ENCODE measurements around the gene COL12A1. TPM values are rescaled to one million over a fixed set of nuclear protein-coding genes. Genes with fewer than 3 reads are reported as not detected.

The COL12A1 gene
- total and polyA plus RNA-seq, 4 donors: 11.8 to 214 (median 97.0) TPM

DNA sequence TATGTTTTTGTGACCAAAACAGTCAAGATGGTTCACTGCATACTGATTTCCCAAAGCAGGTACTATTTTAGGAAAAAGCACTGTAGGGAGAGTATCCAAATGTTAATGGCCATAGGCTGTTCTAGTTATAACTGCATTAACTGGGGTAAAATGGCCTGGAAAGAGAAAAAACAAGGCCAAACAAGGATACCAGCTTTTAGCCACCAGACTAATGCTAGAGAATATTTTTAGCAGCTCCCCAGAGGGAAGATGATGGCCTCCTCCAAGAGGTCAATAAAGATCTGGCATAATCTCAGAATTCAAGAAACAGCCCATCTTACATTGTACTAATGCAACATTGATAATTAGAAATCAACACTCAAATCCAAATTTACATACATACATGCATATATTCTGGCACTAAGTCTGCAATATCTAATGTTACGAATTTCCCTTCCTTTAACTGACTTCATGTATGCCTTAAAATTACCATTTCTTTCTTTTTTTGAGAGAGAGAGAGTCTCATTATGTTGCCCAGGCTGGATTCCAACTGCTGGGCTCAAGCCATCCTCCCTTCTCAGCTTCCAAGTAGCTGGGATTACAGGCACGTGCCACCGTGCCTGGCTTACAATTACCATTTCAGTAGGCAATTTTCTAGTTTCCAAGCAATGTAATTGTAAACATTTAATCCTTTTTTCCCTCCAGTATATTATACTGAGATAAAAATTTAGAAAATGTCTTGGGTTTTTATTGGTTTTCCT is 28.4 kb upstream of the COL12A1 start:
- Histone ChIP-seq H3K36me3 (ENCODE audit: control insufficient read depth in 1 of 2, insufficient read depth in 2 of 2, low read length in 1 of 2) (peaks cover 3 to 9% of the 10 kb centered on the region in 2 donors), H3K9me3 (ENCODE audit: control insufficient read depth, low read length) (no peaks in the 10 kb centered on the region), H3K27me3 (ENCODE audit: control insufficient read depth in 1 of 2, insufficient read depth in 2 of 2, low read length in 1 of 2) (no peaks in the 10 kb centered on the region), H3K4me3 (ENCODE audit: low read length in 2 of 2) (no peak overlapping the region), H3K4me1 (ENCODE audit: control insufficient read depth in 1 of 2, insufficient read depth in 2 of 2, low read length in 2 of 2) (peaks cover 0 to 4% of the 10 kb centered on the region in 2 donors), H3K27ac (ENCODE audit: low read depth in 1 of 2, low read length in 2 of 2) (peak overlapping the region in 1 of 2 donors; percentile 12)
- WGBS, 2 donors: 6 to 11% methylated on average over 3 of the region's 3 CpGs
- DNase-seq (no peak), ATAC-seq (ENCODE audit: low FRiP score) (no peak)
- intact Hi-C loops (cut with DNase I): no loop called here

DNA sequence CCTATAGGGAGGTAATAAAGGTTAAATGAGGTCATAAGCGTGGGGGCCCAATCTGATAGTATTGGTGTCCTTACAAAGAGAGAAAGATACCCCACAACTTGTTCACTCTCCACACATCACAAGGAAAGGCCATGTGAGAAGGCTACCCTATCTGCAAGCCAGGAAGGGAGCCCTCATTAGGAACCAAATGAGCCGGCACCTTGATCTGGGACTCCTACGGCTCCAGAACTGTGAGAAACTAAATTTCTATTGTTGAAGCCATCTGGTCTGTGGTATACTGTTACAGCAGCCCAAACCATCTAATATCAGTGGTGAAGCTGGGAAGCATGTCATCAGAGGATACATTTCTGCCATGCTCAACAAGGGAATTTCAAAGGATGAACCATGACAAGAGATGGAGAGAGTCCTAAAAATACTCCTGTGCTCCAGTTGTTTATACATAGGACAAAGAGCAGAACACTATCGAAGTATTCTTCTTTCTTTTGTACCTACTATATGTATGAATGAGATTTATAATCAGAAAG is 27.3 kb upstream of the COL12A1 start:
- H3K9me3 ChIP-seq (ENCODE audit: control insufficient read depth, low read length): no peaks in the 10 kb centered on the region
- H3K27me3 ChIP-seq (ENCODE audit: control insufficient read depth in 1 of 2, insufficient read depth in 2 of 2, low read length in 1 of 2): no peaks in the 10 kb centered on the region
- ATAC-seq (ENCODE audit: low FRiP score): no peak
- peaks cover 0 to 4% of the 10 kb centered on the region in 2 donors for H3K4me1 ChIP-seq (ENCODE audit: control insufficient read depth in 1 of 2, insufficient read depth in 2 of 2, low read length in 2 of 2)
- intact Hi-C loops (cut with DNase I): no loop called here
- DNase-seq: no peak
- no peak overlapping the region for H3K4me3 ChIP-seq (ENCODE audit: low read length in 2 of 2)
- 88 to 95% methylated on average over 4 of the region's 4 CpGs for WGBS, 2 donors
- H3K36me3 ChIP-seq (ENCODE audit: control insufficient read depth in 1 of 2, insufficient read depth in 2 of 2, low read length in 1 of 2): peaks cover 0 to 4% of the 10 kb centered on the region in 2 donors
- H3K27ac ChIP-seq (ENCODE audit: low read depth in 1 of 2, low read length in 2 of 2): peak overlapping the region in 1 of 2 donors; percentile 25

- intact Hi-C loops (cut with DNase I): no loop called here
- no peaks in the 10 kb centered on the region for H3K9me3 ChIP-seq (ENCODE audit: control insufficient read depth, low read length)
Measured at GRCh38 chr6:75230484-75231325, 24.9 kb upstream of the COL12A1 start.

GRCh38 chr6:75224303-75224926 is 18.6 kb upstream of the COL12A1 start:
- Histone ChIP-seq H3K27ac (ENCODE audit: low read depth in 1 of 2, low read length in 2 of 2) (no peak overlapping the region), H3K36me3 (ENCODE audit: control insufficient read depth in 1 of 2, insufficient read depth in 2 of 2, low read length in 1 of 2) (no peaks in the 10 kb centered on the region), H3K4me1 (ENCODE audit: control insufficient read depth in 1 of 2, insufficient read depth in 2 of 2, low read length in 2 of 2) (no peaks in the 10 kb centered on the region), H3K27me3 (ENCODE audit: control insufficient read depth in 1 of 2, insufficient read depth in 2 of 2, low read length in 1 of 2) (no peaks in the 10 kb centered on the region), H3K4me3 (ENCODE audit: low read length in 2 of 2) (no peak overlapping the region), H3K9me3 (ENCODE audit: control insufficient read depth, low read length) (no peaks in the 10 kb centered on the region)
- no peak for DNase-seq
- no peak for ATAC-seq (ENCODE audit: low FRiP score)
- WGBS, 2 donors: 79 to 83% methylated on average over 6 of the region's 6 CpGs
- intact Hi-C loops (cut with DNase I): no loop called here

More at GRCh38 chr6:75230484-75231325, 24.9 kb upstream of the COL12A1 start:
- H3K27ac ChIP-seq (ENCODE audit: low read depth in 1 of 2, low read length in 2 of 2): no peak overlapping the region
- no peaks in the 10 kb centered on the region for H3K27me3 ChIP-seq (ENCODE audit: control insufficient read depth in 1 of 2, insufficient read depth in 2 of 2, low read length in 1 of 2)
- H3K4me1 ChIP-seq (ENCODE audit: control insufficient read depth in 1 of 2, insufficient read depth in 2 of 2, low read length in 2 of 2): peaks cover 0 to 4% of the 10 kb centered on the region in 2 donors
- no peaks in the 10 kb centered on the region for H3K36me3 ChIP-seq (ENCODE audit: control insufficient read depth in 1 of 2, insufficient read depth in 2 of 2, low read length in 1 of 2)
- DNase-seq (no peak), ATAC-seq (ENCODE audit: low FRiP score) (no peak)
- no peak overlapping the region for H3K4me3 ChIP-seq (ENCODE audit: low read length in 2 of 2)
- 47 to 48% methylated on average over 10 of the region's 10 CpGs for WGBS, 2 donors

- no peaks in the 10 kb centered on the region for H3K4me1 ChIP-seq (ENCODE audit: control insufficient read depth in 1 of 2, insufficient read depth in 2 of 2, low read length in 2 of 2)
- H3K4me3 ChIP-seq (ENCODE audit: low read length in 2 of 2): no peak overlapping the region
- no peaks in the 10 kb centered on the region for H3K27me3 ChIP-seq (ENCODE audit: control insufficient read depth in 1 of 2, insufficient read depth in 2 of 2, low read length in 1 of 2)
- H3K36me3 ChIP-seq (ENCODE audit: control insufficient read depth in 1 of 2, insufficient read depth in 2 of 2, low read length in 1 of 2): no peaks in the 10 kb centered on the region
- no peak overlapping the region for H3K27ac ChIP-seq (ENCODE audit: low read depth in 1 of 2, low read length in 2 of 2)
- 60 to 63% methylated on average over 2 of the region's 2 CpGs for WGBS, 2 donors
- no peaks in the 10 kb centered on the region for H3K9me3 ChIP-seq (ENCODE audit: control insufficient read depth, low read length)
- ATAC-seq (ENCODE audit: low FRiP score) (no peak), DNase-seq (no peak)
- intact Hi-C loops (cut with DNase I): no loop called here
Measured at GRCh38 chr6:75223428-75223827, 17.6 kb upstream of the COL12A1 start.

DNA sequence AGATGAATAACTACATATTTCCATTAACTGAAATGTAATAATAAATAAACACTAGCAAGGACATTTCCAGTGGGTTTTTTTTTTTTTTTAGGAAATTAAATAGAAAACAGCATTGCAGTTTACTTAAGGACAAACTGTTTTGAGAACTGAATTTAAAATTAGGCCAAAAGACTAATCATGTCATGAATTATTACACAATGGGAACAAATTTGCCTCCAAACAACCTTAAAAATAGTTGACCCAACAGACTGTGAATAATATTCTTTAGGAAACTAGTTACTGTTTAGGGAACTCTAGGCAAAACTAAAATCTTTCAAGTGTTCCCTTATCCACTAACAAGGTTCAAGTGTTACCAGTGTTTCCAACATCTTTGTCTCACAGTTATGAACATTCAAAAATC is 16.4 kb upstream of the COL12A1 start:
- H3K4me1 ChIP-seq (ENCODE audit: control insufficient read depth in 1 of 2, insufficient read depth in 2 of 2, low read length in 2 of 2): no peaks in the 10 kb centered on the region
- intact Hi-C loops (cut with DNase I): no loop called here
- H3K36me3 ChIP-seq (ENCODE audit: control insufficient read depth in 1 of 2, insufficient read depth in 2 of 2, low read length in 1 of 2): no peaks in the 10 kb centered on the region
- no peak for DNase-seq
- no peak overlapping the region for H3K27ac ChIP-seq (ENCODE audit: low read depth in 1 of 2, low read length in 2 of 2)
- ATAC-seq (ENCODE audit: low FRiP score): no peak
- H3K27me3 ChIP-seq (ENCODE audit: control insufficient read depth in 1 of 2, insufficient read depth in 2 of 2, low read length in 1 of 2): no peaks in the 10 kb centered on the region
- H3K9me3 ChIP-seq (ENCODE audit: control insufficient read depth, low read length): no peaks in the 10 kb centered on the region
- no peak overlapping the region for H3K4me3 ChIP-seq (ENCODE audit: low read length in 2 of 2)

GRCh38 chr6:75221116-75221515 is 15.3 kb upstream of the COL12A1 start:
- Histone ChIP-seq H3K36me3 (ENCODE audit: control insufficient read depth in 1 of 2, insufficient read depth in 2 of 2, low read length in 1 of 2) (no peaks in the 10 kb centered on the region), H3K27ac (ENCODE audit: low read depth in 1 of 2, low read length in 2 of 2) (no peak overlapping the region), H3K4me3 (ENCODE audit: low read length in 2 of 2) (no peak overlapping the region), H3K27me3 (ENCODE audit: control insufficient read depth in 1 of 2, insufficient read depth in 2 of 2, low read length in 1 of 2) (no peaks in the 10 kb centered on the region), H3K9me3 (ENCODE audit: control insufficient read depth, low read length) (no peaks in the 10 kb centered on the region), H3K4me1 (ENCODE audit: control insufficient read depth in 1 of 2, insufficient read depth in 2 of 2, low read length in 2 of 2) (no peaks in the 10 kb centered on the region)
- no peak for ATAC-seq (ENCODE audit: low FRiP score)
- intact Hi-C loops (cut with DNase I): no loop called here
- DNase-seq: no peak
- 85 to 93% methylated on average over 4 of the region's 4 CpGs for WGBS, 2 donors

DNA sequence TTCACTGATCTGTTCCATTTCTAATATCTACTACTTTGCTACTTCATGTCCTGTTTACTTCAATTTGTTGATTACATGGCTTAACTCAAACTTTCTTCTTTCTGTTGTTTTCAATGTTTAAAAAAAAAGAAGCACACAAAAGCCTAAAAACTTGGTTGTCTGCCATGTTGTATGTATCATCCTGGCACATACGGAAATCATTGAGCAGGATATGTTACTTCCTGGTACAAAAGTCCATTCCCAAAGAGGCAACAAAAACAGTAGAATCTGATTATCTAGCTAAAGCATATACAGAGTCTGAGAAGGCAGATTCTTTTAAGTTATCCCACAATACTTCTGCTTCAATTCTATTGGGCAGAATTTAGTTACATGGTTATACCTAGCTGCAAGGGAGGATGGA is 14.5 kb upstream of the COL12A1 start:
- Histone ChIP-seq H3K36me3 (ENCODE audit: control insufficient read depth in 1 of 2, insufficient read depth in 2 of 2, low read length in 1 of 2) (no peaks in the 10 kb centered on the region), H3K9me3 (ENCODE audit: control insufficient read depth, low read length) (no peaks in the 10 kb centered on the region), H3K4me3 (ENCODE audit: low read length in 2 of 2) (no peak overlapping the region), H3K27ac (ENCODE audit: low read depth in 1 of 2, low read length in 2 of 2) (no peak overlapping the region), H3K27me3 (ENCODE audit: control insufficient read depth in 1 of 2, insufficient read depth in 2 of 2, low read length in 1 of 2) (no peaks in the 10 kb centered on the region), H3K4me1 (ENCODE audit: control insufficient read depth in 1 of 2, insufficient read depth in 2 of 2, low read length in 2 of 2) (no peaks in the 10 kb centered on the region)
- 57 to 62% methylated on average over 1 of the region's 1 CpG for WGBS, 2 donors
- DNase-seq (no peak), ATAC-seq (ENCODE audit: low FRiP score) (no peak)
- intact Hi-C loops (cut with DNase I): no loop called here

Measured in aorta (tissue), 5 donors.